GM10847 (cell line): Measurements from ENCODE around the gene DNAJC8.

Source experiments
- POLR2A ChIP-seq: IDR thresholded peaks from 2 replicates; pipeline ENCODE4 v1.6.1; 2011; ENCODE audit not compliant: insufficient read length; ENCODE audit errors: extremely low read depth

The DNAJC8 gene

GRCh38 chr1:28258628-28259251, 25.9 kb upstream of the DNAJC8 start:
- no peak for TF ChIP-seq POLR2A

GRCh38 chr1:28257736-28258135, 24.9 kb upstream of the DNAJC8 start:
- TF ChIP-seq POLR2A = no peak

GRCh38 chr1:28256197-28256827, 23.5 kb upstream of the DNAJC8 start:
- no peak for TF ChIP-seq POLR2A

- no peak for TF ChIP-seq POLR2A
Measured at GRCh38 chr1:28249866-28250295, 17.1 kb upstream of the DNAJC8 start.

GRCh38 chr1:28249013-28249865, 16.4 kb upstream of the DNAJC8 start:
- TF ChIP-seq POLR2A = no peak

- no peak for TF ChIP-seq POLR2A
Measured at GRCh38 chr1:28248273-28249012, 15.6 kb upstream of the DNAJC8 start.

- no peak for TF ChIP-seq POLR2A
Measured at GRCh38 chr1:28247612-28248272, 14.9 kb upstream of the DNAJC8 start.

- TF ChIP-seq POLR2A = no peak
Measured at GRCh38 chr1:28246427-28246832, 13.6 kb upstream of the DNAJC8 start.

- TF ChIP-seq POLR2A = no peak
Measured at GRCh38 chr1:28244549-28245251, 11.9 kb upstream of the DNAJC8 start.

GRCh38 chr1:28243685-28244311, 11.0 kb upstream of the DNAJC8 start:
- no peak for TF ChIP-seq POLR2A

- TF ChIP-seq POLR2A = no peak
Measured at GRCh38 chr1:28241638-28242241, 8.9 kb upstream of the DNAJC8 start.

GRCh38 chr1:28240024-28240423, 7.2 kb upstream of the DNAJC8 start:
- no peak for TF ChIP-seq POLR2A

GRCh38 chr1:28239004-28239403, 6.2 kb upstream of the DNAJC8 start:
- TF ChIP-seq POLR2A = no peak
